ENCODE measurements around the gene USP17L29.
"Not testable (repeated sequence)": the region's sequence is repeated elsewhere in the genome, so short reads cannot be mapped to it uniquely, and the experiment has no call there.

Gene USP17L29

GRCh38 chr4:9353338-9353737 lies at the start of gene USP17L29:
Gene USP17L29 (plus strand): TSS chr4:9353638. CDS start chr4:9353638, 0 bp downstream.
- H3K27me3 Mint-ChIP-seq, ATAC-seq, H3K4me3 Mint-ChIP-seq, H3K27ac Mint-ChIP-seq, DNase-seq, H3K4me1 Mint-ChIP-seq, H3K9me3 Mint-ChIP-seq: not testable (repeated sequence)

GRCh38 chr4:9324191-9324590 lies 29.2 kb upstream of the USP17L29 start:
- not testable (repeated sequence) for ATAC-seq, H3K4me1 Mint-ChIP-seq

GRCh38 chr4:9324865-9325264 lies 28.6 kb upstream of the USP17L29 start, which contains the start of gene USP17L24:
Gene USP17L24 (plus strand): TSS chr4:9325165. CDS start chr4:9325165, 0 bp downstream.
- H3K4me3 Mint-ChIP-seq, H3K4me1 Mint-ChIP-seq, ATAC-seq, DNase-seq, H3K27me3 Mint-ChIP-seq, H3K27ac Mint-ChIP-seq, H3K9me3 Mint-ChIP-seq: not testable (repeated sequence)

More at GRCh38 chr4:9324191-9324590, 29.2 kb upstream of the USP17L29 start:
- H3K27me3 Mint-ChIP-seq, H3K27ac Mint-ChIP-seq, DNase-seq, H3K9me3 Mint-ChIP-seq, H3K4me3 Mint-ChIP-seq: not testable (repeated sequence)

- not testable (repeated sequence) for H3K4me1 Mint-ChIP-seq
Observed at GRCh38 chr4:9329611-9330010, 23.8 kb upstream of the USP17L29 start, which contains the start of gene USP17L25. Gene USP17L25 (plus strand): TSS chr4:9329911. CDS start chr4:9329911, 0 bp downstream.

GRCh38 chr4:9334358-9334757 lies 19.1 kb upstream of the USP17L29 start, which contains the start of gene USP17L26:
Gene USP17L26 (plus strand): TSS chr4:9334658. CDS start chr4:9334658, 0 bp downstream.
- DNase-seq, H3K27me3 Mint-ChIP-seq, H3K27ac Mint-ChIP-seq, H3K4me3 Mint-ChIP-seq, H3K9me3 Mint-ChIP-seq, H3K4me1 Mint-ChIP-seq, ATAC-seq: not testable (repeated sequence)

More at GRCh38 chr4:9329611-9330010, 23.8 kb upstream of the USP17L29 start, which contains the start of gene USP17L25:
- H3K27me3 Mint-ChIP-seq, H3K27ac Mint-ChIP-seq, ATAC-seq, H3K4me3 Mint-ChIP-seq, H3K9me3 Mint-ChIP-seq, DNase-seq: not testable (repeated sequence)

- not testable (repeated sequence) for H3K9me3 Mint-ChIP-seq, H3K4me3 Mint-ChIP-seq, DNase-seq, H3K27me3 Mint-ChIP-seq, H3K4me1 Mint-ChIP-seq, ATAC-seq, H3K27ac Mint-ChIP-seq
Observed at GRCh38 chr4:9339103-9339502, 14.3 kb upstream of the USP17L29 start, which contains the start of gene USP17L5. Gene USP17L5 (plus strand): TSS chr4:9339403. CDS start chr4:9339403, 0 bp downstream.

GRCh38 chr4:9343848-9344247 lies 9.6 kb upstream of the USP17L29 start, which contains the start of gene USP17L27:
Gene USP17L27 (plus strand): TSS chr4:9344148. CDS start chr4:9344148, 0 bp downstream.
- H3K27me3 Mint-ChIP-seq, H3K4me1 Mint-ChIP-seq: not testable (repeated sequence)

GRCh38 chr4:9348593-9348992 lies 4.8 kb upstream of the USP17L29 start, which contains the start of gene USP17L28:
Gene USP17L28 (plus strand): TSS chr4:9348893. CDS start chr4:9348893, 0 bp downstream.
- H3K4me3 Mint-ChIP-seq, DNase-seq, H3K4me1 Mint-ChIP-seq, ATAC-seq, H3K9me3 Mint-ChIP-seq, H3K27me3 Mint-ChIP-seq, H3K27ac Mint-ChIP-seq: not testable (repeated sequence)

More at GRCh38 chr4:9343848-9344247, 9.6 kb upstream of the USP17L29 start, which contains the start of gene USP17L27:
- DNase-seq, H3K27ac Mint-ChIP-seq, H3K4me3 Mint-ChIP-seq, H3K9me3 Mint-ChIP-seq, ATAC-seq: not testable (repeated sequence)

- DNase-seq = peak in 1 of 2 donors; percentile 1
- not testable (repeated sequence) for H3K4me1 Mint-ChIP-seq, H3K4me3 Mint-ChIP-seq, H3K27me3 Mint-ChIP-seq, H3K27ac Mint-ChIP-seq, H3K9me3 Mint-ChIP-seq, ATAC-seq
Observed at GRCh38 chr4:9350866-9351265, 2.6 kb upstream of the USP17L29 start.

GRCh38 chr4:9362829-9363228 lies 9.4 kb downstream of the USP17L29 start, which contains the start of gene USP17L30:
Gene USP17L30 (plus strand): TSS chr4:9363129. CDS start chr4:9363129, 0 bp downstream.
- not testable (repeated sequence) for H3K4me3 Mint-ChIP-seq, H3K4me1 Mint-ChIP-seq, DNase-seq, ATAC-seq, H3K27me3 Mint-ChIP-seq, H3K27ac Mint-ChIP-seq, H3K9me3 Mint-ChIP-seq

GRCh38 chr4:9379881-9380280 lies 26.4 kb downstream of the USP17L29 start:
- not testable (repeated sequence) for H3K9me3 Mint-ChIP-seq, ATAC-seq, H3K4me3 Mint-ChIP-seq, H3K27ac Mint-ChIP-seq, H3K27me3 Mint-ChIP-seq, H3K4me1 Mint-ChIP-seq, DNase-seq

GRCh38 chr4:9381012-9381534 lies 27.6 kb downstream of the USP17L29 start:
- peak; percentile 76 for ATAC-seq
- not testable (repeated sequence) for H3K9me3 Mint-ChIP-seq, H3K4me1 Mint-ChIP-seq, H3K27me3 Mint-ChIP-seq, H3K27ac Mint-ChIP-seq
- peak; percentile 63 to 72 for DNase-seq
- peak overlapping the region; percentile 58 to 63 for H3K4me3 Mint-ChIP-seq

GRCh38 chr4:9384126-9384525 lies 30.7 kb downstream of the USP17L29 start:
- no peaks in the 10 kb centered on the region for H3K27me3 Mint-ChIP-seq
- no peak for DNase-seq
- no peak for ATAC-seq
- no peak overlapping the region for H3K27ac Mint-ChIP-seq
- no peaks in the 10 kb centered on the region for H3K9me3 Mint-ChIP-seq
- no peaks in the 10 kb centered on the region for H3K4me1 Mint-ChIP-seq
- H3K4me3 Mint-ChIP-seq = no peak overlapping the region

- not testable (repeated sequence) for DNase-seq, ATAC-seq, H3K27me3 Mint-ChIP-seq, H3K27ac Mint-ChIP-seq, H3K9me3 Mint-ChIP-seq, H3K4me1 Mint-ChIP-seq, H3K4me3 Mint-ChIP-seq
Observed at GRCh38 chr4:9389001-9389400, 35.6 kb downstream of the USP17L29 start.
